Uterus (tissue), 2 donors: ENCODE measurements around the gene HNRNPL.
"Not testable (repeated sequence)": the region's sequence is repeated elsewhere in the genome, so short reads cannot be mapped to it uniquely, and the experiment has no call there.

Source experiments
- CTCF ChIP-seq, 4 experiments: fragments of 200-600 bp in 2 of 4; fragments of 450-650 bp in 2 of 4; sonication (generic) in 2 of 4; IDR thresholded peaks; one replicate each; pipeline ENCODE4 v1.5.1; 2016 to 2019; ENCODE audit warnings: antibody characterized with exemption in 4 of 4, mild to moderate bottlenecking in 2 of 4, moderate library complexity in 1 of 4
- POLR2A ChIP-seq, 2 donors: fragments of 450-650 bp; IDR thresholded peaks; one replicate each; pipeline ENCODE4 v1.6.1; 2016; ENCODE audit warnings: antibody characterized with exemption in 2 of 2, mild to moderate bottlenecking in 1 of 2, moderate library complexity in 1 of 2

DNA sequence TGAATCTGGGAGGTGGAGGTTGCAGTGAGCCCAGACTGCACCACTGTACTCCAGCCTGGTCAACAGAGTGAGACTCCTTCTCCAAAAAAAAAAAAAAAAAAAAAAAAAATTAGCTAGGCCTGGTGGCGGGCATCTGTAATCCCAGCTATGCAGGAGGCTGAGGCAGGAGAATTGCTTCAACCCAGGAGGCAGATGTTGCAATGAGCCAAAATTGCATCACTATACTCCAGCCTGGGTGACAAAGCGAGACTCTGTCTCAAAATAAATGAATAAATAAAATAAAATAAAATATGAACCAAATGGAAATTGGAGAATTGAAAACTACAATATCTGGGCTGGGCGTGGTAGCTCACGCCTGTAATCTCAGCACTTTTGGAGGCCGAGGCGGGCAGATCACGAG, 20.6 kb downstream of the HNRNPL start:
- TF ChIP-seq CTCF, POLR2A (IDR thresholded peaks at IDR 0.05): not testable (repeated sequence)
